C4-2B (cell line): ENCODE results near the gene SORBS2.
"Not testable (repeated sequence)": the region's sequence is repeated elsewhere in the genome, so short reads cannot be mapped to it uniquely, and the experiment has no call there.

Experiments
- H3K27ac ChIP-seq: fragments of 450-650 bp; 2 replicates; pipeline ENCODE4 v1.5.1; 2017
- CTCF ChIP-seq: fragments of 450-650 bp; conservative IDR thresholded peaks from 2 replicates; pipeline ENCODE4 v1.5.1; 2017; ENCODE audit warnings: mild to moderate bottlenecking
- ZFX ChIP-seq: fragments of 450-650 bp; IDR thresholded peaks from 2 replicates; pipeline ENCODE4 v1.6.1; 2017

SORBS2 gene

DNA sequence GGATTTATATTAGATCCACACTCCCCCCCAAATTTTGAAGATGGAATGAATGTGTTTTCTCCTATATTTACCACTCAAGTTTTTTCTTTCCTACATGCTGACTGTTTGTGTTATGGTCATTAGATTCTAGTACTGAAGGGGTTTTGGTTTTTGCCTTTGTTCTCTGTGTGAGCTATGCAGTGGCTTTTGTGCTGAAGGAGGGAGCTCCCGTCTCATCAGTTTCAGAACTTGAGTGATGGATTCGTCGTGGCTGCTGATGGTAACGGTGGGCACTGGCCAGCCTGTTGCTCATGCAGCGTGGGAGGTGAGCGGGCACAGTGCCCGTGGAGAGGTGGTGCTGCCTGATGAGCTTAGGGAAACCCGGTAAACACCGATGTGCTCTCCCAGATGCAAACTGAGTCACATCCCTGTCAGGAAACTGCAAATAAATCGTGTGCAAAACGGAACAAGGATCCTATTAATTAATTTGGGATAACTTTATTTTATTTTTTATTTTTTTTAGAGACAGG, 101.5 kb downstream of the SORBS2 start:
- H3K27ac ChIP-seq, result no peak overlapping the region
- TF ChIP-seq CTCF, result no peak
- no peak for TF ChIP-seq ZFX

DNA sequence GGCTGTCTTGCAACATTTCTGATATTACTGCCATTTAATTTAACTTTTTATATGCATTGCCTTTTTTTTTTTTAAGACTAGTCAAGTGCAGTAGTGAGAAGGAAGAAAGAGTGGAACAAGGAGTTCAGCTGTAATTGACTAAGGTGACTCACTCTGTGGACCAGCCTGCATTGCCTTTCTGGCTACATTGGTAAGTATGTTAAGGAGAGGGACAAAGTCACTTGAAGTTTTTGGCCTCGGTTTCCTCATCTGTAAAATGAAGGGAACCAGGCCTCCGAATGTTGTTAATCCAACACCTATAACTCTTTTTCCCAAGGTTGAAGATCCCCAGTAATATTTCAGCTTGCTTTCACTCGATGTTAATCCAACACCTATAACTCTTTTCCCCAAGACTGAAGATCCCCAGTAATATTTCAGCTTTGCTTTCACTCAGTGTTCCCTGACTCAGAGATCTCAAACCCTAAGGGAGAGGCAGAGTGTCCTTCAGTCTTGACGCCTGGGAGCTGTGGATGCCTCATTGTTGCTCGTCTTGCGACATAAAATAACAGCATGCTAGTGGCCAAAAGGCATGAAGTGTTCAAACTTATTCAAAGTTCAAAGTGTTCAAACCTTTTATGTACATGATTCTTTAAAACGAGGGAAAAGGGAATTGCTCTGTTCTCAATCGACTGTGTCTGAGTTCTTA, 102.0 kb downstream of the SORBS2 start:
- H3K27ac ChIP-seq, result no peak overlapping the region
- TF ChIP-seq CTCF, result no peak

DNA sequence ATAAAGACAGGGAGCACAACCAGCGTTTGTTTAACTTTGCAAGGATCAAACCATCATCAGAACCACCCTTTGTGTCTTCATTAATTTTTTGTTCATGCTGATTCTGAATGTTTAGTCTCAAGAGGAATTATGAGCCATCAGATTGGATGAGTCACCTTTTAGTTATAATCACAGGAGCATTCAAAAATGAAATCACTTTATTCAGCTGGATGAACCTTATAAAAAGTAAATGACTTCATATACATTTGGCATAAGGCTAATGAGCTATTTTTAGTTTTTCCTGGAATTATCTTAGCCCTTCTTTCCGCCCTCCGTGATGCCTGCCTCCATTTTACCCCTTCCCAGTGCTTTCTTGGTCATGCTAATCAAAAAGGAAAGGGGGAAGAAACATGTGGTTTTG, 103.6 kb downstream of the SORBS2 start:
- H3K27ac ChIP-seq, result no peak overlapping the region
- no peak for TF ChIP-seq CTCF
- TF ChIP-seq ZFX, result no peak

GRCh38 chr4:185707622-185708021, 104.4 kb downstream of the SORBS2 start:
- not testable (repeated sequence) for H3K27ac ChIP-seq

- no peak overlapping the region for H3K27ac ChIP-seq
- TF ChIP-seq ZFX, result no peak
- no peak for TF ChIP-seq CTCF
Observed at GRCh38 chr4:185702147-185702663, 109.8 kb downstream of the SORBS2 start.

DNA sequence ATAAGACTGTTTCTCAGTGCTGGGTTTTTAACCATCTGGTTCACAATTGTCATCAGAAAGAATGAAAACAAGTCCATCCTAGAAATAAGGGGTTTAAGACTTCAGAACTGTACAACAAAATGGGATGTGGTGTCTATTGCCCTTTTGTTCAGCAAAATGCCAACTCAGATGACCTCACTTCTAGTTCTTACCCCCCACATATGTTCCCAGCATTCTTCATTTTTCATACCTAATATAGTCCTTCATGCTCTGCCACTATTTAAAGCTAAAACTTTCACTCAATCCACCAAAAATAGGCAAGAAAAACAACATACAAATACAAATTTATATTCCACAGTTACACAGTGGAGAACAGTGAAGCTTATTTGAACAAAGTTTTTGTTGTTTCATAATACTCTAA, 111.4 kb downstream of the SORBS2 start:
- TF ChIP-seq CTCF, result no peak
- no peak for TF ChIP-seq ZFX
- H3K27ac ChIP-seq, result no peak overlapping the region

DNA sequence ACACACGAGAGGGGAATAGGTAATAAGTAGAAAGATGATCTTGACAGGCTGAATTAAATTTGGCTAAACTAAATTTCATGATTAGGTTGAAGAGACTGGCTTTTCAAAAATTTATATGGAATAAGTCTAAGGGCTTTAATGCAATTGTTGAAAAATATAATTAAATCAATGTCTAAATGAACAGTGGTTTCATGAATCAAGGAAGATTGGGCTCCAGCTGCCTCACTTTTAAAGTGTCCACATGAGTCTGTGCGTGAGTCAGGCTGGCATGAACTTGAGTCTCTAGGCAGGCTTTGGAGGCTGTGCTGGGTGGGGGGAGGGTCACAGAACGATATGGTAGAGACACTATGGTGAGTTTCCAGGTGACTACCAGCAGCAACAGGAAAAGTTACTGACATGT, 111.9 kb downstream of the SORBS2 start:
- TF ChIP-seq ZFX (no peak), CTCF (no peak)
- H3K27ac ChIP-seq, result no peak overlapping the region

- no peak overlapping the region for H3K27ac ChIP-seq
- no peak for TF ChIP-seq ZFX
Observed at GRCh38 chr4:185697488-185697887, 114.5 kb downstream of the SORBS2 start.
